CD1c-positive myeloid dendritic cell (primary cell): Measurements from ENCODE around the gene PRX.
A peak's percentile ranks its signal among the peaks of the same experiment; 100 is the strongest.
"Not testable (repeated sequence)": the region's sequence is repeated elsewhere in the genome, so short reads cannot be mapped to it uniquely, and the experiment has no call there.

Source experiments
- DNase-seq: peaks from one replicate; pipeline ENCODE4 v3.0.0-alpha.2; 2016; ENCODE audit errors: extremely low spot score

Gene PRX

DNA sequence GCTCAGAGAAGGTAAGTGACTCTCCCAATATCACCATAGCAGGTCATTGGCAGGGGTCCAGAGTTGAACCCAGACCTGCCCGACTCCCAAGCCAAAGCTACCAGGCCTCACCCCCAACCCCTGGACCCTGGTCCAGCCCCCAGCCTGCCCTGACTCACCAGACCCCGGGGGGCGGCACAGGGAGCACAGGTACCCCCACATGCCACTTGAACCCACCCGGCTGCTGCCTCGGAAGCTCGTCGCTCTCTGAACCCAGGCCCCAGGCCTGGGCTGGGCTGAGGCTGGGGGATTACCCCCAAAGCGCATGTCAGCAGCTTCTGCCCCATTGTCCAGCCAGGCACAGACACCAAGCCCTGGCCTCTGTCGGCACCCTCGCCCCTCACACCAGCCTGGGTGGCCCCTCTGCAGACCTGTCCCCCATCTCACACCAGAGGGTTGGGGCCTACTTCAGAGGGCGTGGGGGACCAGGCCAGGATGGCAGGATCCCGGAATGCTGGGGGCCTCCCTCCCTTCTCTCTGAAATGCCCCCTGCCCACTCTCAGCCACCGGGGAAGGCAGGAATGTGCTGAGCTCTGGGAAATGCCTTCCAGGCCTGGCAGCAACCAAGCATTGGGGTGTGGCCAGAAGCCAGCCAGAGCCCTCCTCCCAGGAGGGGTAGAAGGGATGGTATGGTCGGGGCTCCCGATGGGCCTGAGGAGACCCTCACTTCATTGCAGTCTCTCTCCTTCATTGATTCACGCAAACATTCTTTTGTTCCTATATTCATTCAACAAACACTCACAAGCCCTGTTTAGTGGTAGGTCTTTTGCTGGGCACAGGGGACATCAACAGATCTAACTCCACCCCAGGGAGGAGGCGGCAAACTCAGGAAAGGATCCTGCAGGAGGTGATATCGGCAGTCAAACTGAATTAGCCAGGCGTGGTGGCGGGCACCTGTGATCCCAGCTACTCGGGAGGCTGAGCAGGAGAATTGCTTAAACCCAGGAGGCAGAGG lies 1.7 kb upstream of the PRX start:
- no peak for DNase-seq

DNA sequence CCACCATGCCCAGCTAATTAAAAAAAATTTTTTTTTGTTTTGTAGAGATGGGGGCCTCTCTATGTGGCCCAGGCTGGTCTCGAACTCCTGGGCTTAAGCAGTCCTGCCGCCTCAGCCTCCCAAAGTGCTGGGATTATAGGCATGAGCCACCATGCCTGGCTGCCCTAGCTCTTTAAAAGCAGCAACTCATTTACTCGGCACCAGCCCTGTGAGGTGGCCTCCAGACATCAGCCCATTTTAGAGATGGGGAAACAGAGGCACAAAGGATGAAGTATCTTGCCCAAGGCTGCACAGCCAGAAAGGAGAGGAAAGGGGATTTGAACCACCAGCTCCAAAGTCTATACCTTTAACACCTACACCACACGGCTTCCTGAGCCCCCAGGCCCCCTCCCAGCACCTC lies 312 bp downstream of the PRX start:
- no peak for DNase-seq

DNA sequence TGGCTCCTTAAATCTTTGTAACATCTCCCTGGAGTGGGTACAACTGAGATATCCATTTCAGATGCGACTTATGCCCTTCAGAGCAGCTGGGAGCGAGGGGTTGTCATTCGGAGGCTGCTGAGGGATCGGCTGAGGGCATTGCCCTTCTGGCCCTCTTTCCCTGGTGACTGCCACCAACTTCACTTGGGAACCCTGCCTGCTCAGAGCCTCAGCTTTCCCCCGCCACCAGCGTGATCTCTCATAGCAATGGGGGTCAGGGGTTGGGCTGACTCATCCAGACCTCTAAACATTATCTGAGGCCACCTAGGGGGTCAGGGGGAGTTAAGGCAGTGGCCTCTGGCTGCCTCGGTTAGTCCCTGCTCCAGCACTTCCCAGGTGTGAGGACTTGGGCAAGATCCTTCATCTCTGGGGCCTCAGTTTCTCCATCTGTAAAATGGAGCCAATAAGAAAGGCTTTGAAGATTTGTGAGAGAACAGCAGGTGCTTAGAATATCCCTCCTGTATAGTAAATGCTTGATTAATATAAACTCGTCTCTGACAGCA lies 1.1 kb downstream of the PRX start:
- no peak for DNase-seq

DNA sequence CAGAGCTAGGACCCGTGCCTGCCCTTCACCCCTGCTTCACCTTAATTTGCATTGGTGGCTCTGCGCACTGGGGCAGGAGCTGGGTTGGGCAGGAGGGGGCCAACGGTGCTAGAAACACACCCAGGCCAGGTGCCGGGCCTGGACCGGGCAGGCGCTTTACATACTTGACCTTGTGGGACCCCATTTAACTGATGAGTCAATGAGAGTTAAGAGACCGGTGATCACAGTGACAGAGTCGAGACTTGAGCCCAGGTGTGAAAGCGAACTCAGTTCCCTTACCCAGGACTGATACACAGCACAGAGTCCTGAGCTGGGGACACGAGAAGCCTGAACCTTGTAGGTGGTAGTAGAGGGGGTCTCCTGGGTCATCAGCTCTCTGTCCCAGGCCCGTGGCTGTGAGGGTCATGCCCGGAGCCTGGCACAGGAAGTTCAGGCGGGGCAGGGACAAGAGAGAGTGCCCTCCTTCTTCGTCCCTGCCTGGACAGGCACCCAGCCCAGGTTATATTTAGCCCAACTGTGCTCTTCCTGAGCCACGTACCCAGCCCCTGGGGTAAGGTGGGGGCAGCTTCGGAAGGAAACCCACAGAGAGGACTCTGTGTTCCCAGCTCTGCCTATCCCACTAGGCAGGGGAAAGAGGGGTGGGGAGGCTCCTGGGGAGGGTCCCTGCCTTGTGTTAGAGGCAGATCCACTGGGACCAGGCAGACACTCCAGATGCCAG lies 1.9 kb downstream of the PRX start:
- DNase-seq = no peak

DNA sequence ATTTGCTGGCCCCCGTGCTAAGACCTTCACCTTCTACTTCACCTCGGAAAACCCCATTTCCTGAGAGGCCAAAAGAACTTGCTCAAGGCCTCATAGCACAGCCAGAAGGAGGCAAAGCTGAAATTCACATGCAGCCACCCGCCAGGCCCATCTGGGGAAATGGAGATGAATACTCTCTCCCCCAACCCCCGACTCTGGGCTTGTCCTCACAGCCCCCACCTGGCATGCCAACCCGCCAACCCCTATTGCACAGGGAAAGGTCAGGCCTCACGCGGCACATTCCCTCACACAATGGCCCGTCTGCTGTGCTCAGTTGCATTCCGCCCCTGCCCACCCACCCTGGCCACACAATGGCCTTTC lies 3.2 kb downstream of the PRX start:
- DNase-seq = no peak

DNA sequence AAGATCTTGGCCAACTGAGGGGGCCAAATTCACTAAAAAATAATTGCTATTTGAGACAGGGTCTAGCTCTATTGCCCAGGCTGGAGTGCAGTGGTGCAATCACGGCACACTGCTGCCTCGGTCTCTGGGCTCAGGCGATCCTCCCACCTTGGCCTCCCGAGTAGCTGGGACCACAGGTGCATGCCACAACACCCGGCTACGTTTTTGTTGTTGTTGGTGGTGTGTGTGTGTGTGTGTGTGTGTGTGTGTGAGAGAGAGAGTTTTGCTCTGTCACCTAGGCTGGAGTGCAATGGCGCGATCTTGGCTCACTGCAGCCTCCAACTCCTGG lies 4.6 kb downstream of the PRX start:
- not testable (repeated sequence) for DNase-seq

DNA sequence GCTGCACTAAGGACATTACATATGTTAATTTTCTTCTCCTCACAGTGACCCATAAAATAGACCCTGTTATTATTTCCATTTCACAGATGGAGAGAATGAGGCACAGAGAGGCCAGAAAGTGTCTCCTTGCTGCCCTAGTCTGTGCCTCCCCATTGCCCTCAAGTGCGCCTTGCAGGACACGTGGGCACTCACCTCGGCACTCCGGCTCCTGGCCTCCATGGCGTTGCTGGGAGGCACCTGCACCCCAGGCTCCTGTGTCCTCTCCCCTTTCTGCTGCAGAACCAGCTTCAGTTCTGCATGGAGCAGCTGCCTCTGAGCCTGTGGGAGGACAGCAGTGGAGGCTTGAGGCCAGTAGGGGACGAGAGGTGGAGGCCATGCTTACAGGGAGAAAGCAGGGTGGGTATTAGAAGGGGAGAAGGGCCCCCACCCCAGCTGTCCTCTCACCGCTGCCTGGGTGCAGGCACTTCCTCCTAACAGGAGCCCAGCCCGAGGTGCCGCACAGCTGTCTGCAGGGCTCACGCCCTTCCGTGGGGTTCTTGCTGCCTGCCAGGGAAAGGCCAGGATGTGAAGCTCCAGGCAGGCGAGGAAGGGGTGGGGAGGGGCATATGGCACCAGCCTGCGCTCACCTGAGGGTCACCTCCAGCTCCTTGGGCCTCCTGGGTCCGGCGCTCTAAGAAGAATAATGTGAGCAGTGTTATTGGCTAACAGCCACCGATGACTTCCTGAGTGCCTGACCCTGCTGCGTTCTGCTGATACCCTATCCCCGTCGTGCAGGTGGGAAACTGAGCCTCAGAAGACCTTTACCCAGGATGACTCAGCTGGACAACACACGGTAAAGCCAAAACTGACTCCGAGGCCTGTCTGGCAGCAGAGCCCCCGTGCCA lies 5.2 kb downstream of the PRX start:
- peak; percentile 6 for DNase-seq

DNA sequence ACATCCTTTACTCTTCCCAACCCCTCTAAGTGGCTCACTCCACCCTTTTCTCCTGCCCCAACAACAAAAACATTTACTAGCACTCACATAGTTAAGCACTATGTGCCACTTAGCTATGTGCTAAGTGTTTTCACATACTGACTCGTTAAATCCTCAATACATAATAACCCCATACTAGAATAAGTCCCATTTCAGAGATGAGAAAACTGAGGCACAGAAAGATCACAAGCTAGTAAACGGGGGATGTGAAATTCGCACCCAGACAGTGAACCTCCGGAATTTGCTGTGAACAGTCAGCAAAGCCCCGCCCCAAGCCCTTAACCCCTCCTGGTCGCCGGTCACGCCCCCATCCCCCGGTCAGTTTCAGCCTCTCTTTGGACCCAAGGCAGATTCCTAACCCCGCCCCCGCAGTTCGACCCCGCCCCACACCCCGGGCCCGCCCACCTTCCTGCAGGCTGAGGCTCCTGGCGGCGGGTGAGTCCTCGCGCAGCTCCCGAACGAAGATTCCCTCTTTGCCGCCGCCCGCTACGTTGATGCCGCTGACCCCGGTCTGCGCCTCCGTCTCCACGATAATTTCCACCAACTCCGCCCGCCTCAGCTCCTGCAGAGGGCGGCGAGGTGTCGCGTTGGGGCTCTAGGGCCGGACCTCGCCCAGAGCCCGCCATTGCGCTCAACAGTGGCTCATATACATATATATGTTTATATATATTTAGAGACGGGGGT lies 9.8 kb downstream of the PRX start:
- DNase-seq = peak; percentile 85

DNA sequence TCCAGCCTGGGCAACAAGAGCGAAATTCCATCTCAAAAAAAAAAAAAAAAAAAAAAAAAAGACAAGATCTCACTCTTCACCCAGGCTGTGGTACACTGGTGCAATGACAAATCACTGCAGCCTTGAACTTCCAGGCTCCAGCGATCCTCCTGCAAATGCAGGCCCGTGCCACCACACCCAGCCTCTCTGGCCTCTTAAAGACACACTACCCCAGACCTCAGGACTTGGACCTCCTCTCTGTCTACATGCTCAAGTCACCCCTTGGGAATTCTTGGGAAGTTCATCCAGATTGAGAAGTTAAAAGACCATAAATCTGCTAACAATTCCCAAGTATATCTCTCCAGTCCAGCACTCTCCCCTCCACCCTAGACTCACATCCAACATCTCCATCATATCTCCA lies 12.6 kb downstream of the PRX start:
- no peak for DNase-seq

DNA sequence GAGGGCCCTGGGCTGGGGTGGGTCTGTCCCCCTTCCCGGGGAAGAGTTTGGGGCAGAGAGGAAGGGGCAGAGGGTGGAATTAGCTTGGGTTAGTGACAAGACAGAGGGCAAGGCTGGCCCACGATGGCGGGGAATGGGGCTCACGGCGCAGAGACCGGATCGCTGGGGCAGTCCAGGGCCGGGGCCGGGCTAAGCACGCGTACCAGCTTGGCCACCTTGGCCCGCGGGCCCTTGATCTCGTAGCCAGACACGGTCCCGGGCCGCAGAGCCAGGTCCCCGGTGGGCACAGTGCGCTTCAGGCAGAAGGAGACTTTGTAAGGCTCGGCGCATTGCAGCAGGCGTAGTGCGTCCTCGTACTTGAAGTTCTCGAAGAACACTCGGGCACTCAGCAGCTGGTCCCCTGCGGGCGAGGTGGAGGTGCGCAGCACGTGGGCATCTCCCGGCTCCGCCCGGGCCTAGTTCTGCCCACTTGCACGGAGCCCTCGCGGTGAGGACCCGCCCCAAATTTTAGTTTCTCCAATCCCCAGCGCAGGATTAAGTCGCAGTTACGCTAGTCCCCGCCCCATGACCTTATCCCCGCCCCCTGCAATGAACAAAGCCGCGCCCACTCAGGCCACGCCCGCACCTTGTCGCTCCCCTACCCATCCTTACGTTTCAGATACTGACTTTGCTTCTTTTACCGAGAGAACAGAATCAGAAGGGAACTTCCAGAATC lies 14.6 kb downstream of the PRX start:
- peak; percentile 76 for DNase-seq

DNA sequence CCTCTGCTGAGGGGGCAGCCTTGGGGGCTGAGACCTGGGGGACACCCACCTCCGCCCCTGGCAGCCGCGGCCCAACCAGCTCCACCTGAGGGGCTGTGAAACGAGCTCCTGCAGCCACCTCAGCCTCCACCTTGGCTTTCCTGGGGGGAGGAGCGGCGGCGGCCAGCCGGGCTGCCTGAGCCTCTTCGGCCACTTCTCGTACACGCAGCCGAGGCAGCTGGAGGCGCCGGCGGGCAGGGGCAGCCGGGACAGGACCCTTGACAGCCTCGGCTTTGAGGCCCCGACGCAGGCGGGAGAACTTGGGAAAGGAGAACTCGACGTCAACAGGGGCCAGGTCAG lies 15.6 kb downstream of the PRX start:
- no peak for DNase-seq

DNA sequence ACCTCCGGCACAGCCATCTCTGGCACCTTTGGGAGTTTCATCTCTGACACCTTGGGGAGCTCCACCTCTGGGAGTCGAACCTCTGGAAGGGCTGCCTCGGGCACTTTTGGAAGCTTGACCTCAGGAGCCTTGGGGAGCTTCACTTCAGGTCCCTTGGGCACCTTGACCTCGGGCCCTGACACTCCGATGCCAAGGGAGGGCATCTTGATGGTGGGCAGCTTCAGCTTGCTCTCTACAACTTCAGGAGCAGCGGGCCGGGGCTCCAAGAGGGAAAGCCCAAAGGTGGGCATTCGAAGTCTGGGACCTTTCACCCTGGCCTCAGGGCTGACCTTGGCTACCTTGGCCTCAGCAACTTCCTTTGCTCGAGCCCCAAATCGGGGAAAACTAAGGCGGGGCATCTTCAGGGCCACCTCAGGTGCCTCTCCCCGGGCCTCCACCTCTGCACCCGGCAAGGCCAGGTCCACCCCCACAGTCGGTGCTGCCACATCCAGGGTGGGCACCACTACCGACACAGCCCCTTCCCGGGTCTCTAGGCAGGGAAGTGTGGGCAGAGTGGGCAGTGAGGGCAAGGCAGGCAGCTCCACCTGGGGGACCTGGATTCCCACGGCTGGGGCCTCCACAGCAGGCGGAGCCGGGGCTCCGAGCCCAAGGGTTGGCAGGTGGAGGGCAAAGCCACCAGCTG lies 16.2 kb downstream of the PRX start:
- DNase-seq = no peak

DNA sequence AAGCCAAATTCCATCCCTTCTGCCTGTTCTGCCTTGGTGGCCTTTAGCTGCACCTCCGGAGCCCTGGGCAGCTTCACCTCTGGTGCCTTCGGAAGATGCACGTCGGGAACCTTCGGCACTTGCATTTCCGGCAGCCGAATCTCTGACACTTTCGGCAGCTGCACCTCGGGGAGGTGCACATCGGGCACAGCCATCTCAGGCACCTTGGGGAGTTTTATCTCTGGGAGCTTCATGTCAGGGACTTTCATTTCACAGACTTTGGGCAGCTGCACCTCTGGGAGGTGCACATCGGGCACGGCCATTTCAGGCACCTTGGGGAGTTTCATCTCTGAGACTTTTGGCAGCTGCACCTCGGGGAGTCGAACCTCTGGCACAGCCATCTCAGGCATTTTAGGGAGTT lies 17.2 kb downstream of the PRX start:
- no peak for DNase-seq

DNA sequence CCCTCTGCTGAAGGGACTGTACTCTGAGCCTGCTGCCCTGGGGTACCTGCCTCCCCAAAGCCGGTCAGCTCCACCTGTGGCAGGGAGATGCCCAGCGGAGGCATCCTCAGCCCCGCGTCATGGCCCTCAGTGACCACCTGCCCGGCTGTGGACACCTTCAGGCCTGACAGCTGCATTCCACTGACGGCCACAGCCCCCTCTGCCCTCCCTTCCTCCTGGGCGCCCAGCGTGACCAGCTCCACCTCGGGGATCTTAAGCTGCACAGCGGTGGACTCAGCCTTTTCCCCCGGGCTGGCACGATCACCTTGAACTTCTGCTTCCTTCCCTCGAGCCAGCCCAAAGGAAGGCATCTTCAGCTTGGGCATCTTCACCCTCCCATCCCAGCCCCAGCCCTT lies 18.4 kb downstream of the PRX start:
- DNase-seq = no peak

DNA sequence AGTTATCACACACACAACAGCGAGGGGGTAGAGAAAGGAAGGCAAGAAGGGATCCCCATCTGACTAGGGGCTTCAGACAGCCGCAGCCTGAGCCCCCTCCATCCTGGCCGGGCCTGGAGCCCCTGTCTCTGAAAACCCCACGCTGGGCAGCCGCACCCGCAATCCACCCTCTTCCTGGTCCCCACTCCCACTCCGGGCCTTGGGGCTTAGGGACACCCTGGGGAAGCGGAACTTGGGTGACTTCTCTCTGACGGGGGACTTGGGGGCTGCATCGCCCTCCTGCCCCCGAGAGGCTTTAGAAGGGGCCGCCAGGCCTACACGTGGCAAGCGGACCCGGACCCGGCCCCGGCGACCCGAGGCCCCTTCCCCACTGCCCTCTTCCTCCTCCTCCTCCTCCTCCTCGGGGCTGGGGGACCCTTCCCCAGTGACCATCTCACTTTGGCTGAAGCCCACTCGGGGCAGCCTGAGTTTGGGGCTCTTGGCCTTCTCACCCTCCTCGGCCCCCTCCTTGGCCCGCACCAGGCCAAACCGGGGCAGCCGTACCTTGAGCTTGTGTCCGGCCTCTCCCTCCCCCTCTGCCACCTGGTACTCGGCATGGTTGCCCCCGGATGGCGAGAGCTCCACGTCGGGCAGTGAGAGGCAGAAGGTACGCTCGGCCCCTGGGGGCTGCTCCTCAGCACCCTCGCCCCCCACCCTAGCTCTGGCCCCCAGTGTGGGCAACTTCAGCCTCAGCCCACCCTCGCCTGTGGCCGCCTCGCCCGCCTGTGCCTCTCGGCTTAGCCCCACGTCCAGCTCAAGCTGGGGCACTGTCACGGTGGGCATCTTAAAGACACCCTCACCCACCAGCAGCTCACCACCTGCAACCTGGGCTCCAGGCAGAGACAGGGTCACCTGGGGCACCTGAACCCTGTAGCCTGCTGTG lies 19.0 kb downstream of the PRX start:
- no peak for DNase-seq

DNA sequence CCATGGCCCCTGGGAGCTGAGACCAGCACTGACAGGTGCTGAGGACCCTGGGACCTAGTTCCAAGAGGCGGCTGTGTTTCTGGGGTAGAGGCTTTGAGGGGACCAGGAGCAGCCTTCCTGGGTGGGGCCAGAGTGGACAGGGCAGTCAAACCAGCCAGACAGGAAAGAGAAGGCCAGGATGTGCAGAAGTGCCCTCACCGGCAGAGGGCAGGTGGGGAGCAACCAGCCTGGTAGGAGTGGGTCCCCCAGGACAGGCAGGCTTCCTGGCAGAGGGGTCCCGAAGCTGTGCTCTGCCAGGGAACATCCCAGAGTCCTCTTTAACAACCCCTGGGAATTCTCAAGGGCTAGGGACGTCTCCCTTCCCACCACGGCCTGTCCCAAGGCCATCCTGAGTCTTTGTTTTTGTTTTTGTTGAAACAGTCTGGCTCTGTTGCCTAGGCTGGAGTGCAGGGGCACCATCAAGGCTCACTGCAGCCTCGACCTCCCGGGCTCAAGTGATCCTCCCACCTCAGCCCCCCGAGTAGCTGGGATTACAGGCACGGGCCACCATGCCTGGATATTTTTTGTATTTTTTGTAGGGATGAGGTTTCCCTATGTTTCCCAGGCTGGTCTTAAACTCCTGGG lies 20.2 kb downstream of the PRX start:
- DNase-seq = no peak

DNA sequence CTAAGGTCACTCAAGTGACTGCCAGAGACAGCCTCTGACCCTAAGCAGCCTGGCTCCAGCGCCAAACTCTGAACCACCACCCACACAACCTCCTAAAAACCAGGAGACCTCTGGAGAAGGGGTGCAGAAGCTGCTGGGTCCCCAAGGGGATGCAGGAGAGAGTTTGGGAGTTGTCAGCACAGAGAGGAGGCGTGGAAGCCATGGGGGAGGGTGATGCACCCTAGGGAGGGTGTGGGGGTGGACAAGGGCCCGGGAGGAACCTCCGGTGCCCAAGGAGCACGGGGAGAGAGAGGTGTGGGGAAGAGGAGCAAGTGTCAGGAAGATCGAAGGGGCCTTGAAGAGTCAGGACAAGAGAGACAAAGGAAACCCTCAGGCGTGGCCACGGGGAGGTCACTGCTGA lies 21.1 kb downstream of the PRX start:
- DNase-seq = no peak

DNA sequence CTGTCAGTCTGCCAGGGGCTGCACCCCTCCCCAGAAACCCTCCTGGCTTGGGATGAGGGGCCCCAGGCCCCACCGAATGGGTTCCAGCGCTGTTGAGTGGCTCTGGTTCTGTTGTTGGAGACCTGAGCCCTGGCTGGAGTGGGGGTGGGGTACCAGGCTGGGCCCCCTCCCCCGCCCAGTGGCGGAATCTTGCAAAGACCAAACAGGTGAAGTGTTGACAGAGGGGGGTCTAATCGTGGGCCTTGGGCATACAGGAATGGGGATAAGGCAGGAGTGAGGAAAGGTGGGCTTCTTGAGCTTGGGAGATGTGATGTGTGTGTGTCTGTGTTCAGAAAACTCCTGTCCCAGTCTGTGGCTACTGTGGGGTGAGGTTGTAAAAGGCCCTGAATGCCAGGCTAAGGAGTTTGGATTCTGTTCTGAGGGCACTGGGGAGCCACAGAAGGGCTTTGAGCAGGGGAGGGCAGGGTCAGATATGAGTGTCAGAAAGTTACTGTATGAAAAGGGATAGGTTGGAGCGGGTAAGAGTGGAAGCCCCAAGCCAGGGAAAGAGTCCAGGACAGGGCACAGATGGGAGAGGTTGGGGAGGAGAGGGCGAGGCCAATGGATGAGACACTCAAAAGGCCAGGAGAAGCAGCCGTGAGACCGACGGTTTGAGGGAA lies 23.0 kb downstream of the PRX start, which contains the start of gene HIPK4:
TSS of gene HIPK4 (minus strand) at position 98 of the 659 bp plus-strand sequence. CDS start 279 bp downstream, outside the sequence.
- no peak for DNase-seq
